SKM-1 (cell line): ENCODE measurements around the gene L3HYPDH.
"Not testable (repeated sequence)": the region's sequence is repeated elsewhere in the genome, so short reads cannot be mapped to it uniquely, and the experiment has no call there.

ENCODE experiments used
- DNase-seq: peaks from one replicate; lab custom pipeline; 2025; ENCODE audit not compliant: unreplicated experiment; lab: John Stamatoyannopoulos, UW

The L3HYPDH gene

DNA sequence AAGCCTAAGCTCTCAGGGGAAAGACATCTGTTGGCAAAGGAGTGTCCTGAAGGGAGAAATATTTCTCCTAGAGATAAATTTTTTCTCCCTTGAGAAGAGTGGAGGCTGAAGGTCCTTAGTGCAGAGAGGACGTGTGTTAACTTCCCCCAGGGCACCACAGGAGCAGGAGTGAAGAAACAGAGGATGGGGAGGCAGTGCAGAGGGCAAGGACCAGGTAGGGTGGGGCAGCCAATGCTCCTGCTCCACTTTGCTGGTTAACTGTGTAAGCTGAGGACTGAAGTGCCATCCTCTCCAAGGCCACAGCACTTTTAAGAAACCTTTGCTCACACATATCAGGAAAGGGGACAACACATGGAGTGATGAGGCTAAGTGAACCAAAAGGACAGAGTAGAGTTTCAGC is 4.0 kb downstream of the L3HYPDH start:
- DNase-seq: no peak

DNA sequence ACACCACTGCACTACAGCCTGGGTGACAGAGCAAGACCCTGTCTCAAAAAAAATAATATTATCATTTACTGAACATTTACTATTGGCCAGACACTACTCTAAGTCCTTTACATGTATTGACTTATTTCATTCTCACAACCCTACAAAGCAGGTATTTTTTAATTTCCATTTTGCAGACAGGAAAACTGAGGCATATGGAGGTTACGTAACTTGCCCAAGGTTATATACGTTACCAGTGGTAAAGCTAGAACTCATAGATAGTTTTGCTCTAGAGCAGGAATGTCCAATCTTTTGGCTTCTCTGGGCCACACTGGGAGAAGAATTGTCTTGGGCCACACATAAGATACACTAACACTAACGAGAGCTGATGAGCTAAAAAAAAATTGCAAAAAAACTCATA is 5.7 kb downstream of the L3HYPDH start:
- DNase-seq: no peak

DNA sequence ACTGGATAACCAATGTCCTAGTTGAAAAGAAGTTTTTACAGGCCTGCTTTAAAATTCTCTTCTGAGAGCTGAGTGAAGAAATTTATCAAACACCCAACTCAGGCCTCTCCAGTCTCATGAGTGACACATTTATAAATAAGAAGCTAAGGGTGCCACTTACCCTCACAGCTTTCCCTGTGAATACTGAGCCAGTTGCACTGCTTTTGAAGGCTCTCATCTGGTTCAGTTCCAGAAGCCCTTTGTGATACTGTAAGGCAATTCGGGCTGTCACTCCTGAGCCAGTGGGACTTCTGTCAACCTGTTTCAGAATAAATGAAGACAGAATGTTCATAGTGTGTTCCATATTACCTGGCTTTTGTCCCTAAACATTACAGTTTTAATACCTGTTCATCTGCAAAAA is 8.5 kb downstream of the L3HYPDH start:
- no peak for DNase-seq

DNA sequence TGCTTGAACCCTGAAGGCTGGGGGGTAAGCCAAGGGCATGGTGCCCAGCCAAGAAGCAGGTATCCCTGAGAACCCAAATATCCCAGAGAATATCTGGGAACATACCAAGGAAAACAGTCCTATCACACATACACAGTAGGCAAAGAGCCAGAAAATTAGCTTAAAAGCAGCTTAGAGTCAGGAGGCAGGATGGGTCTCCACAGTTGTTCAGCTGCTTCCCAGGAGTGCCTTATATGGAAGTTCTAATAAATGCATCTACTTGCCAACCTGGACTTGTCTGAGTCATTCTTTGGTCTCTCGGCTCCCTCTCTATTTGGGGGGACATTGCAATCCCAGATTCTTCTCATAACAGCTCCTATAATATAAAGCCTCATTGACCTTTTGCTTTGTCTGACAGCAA is 10.0 kb downstream of the L3HYPDH start:
- no peak for DNase-seq

DNA sequence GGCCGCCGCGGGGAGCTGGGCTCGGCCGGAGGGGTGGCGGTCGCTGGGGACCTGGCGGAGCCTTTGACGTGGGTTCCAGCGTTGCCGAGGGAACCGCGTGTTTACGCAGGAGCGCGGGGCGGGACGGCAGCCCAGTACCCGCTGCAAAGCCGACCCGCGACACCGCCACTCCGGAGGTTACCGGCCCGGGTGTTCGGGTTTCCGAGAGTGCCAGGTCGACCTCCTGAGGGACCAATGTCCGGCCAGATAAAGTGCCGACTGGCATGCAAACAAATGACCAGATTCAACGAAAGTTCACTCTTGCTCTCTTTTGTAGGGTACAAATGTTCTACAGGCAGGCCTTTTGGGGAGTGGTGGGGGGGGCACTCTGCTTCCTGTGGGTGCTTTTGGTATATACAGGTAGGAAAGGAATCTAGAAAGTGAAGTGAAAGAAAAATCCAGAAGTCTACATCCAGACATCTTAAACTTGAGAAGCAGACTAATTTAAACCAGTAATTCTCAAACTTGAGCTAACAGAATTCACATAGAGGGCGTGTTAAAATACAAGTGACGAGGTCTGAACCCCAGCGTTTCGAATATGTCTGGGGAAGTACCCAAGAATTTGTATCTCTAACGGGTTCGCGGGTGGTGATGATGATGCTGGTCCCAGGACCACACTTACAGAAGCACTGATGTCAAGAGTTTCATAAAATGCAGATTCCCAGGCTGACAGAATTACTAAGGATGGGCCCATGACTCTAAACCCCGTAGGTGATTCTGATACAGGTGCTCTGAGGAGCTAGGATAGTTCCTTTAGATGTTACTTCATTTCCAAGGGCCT is 18.7 kb downstream of the L3HYPDH start, which contains the start of gene GPR135:
Gene GPR135 (minus strand): TSS at position 65 of the 820 bp plus-strand sequence. CDS start 154 bp downstream, outside the sequence.
- no peak for DNase-seq

DNA sequence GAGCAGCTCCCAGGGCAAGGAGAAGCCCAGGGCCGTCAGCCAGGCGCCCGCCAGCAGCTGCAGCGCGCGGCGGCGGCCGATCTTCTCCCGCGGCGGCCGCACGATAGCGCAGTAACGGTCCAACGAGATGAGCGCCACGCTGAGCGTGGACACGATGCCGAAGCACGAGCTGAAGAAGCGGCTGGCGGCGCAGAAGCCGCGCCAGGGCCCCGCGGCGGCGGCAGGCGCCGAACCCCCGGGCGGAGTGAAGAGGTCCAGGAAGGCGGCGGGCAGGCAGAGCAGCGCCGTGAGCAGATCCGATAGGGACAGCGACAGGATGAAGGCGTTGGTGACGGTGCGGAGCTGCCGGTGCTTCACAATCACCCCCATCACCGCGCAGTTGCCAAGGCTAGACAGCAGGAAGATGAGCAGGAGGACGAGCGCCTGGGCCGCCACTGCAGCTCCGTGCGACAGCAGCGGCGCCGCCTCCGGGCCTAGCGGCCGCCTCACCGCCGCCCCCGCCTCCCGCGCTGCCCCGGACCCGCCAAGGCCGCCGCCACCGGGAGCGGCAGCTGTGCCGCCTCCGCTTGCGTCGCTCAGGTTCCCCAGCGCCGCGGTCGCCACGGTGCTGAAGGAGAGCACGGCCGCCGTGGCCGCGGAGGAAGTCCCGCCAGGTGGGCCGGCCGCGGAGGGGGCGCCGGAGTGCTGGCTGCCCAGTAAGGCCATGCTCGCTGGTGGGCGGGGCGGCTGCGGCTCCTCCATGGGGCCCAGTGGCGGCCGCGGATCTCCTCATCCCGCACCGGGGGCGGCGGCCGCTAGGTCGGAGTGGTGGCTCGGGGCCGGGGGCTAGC is 19.5 kb downstream of the L3HYPDH start:
- no peak for DNase-seq

DNA sequence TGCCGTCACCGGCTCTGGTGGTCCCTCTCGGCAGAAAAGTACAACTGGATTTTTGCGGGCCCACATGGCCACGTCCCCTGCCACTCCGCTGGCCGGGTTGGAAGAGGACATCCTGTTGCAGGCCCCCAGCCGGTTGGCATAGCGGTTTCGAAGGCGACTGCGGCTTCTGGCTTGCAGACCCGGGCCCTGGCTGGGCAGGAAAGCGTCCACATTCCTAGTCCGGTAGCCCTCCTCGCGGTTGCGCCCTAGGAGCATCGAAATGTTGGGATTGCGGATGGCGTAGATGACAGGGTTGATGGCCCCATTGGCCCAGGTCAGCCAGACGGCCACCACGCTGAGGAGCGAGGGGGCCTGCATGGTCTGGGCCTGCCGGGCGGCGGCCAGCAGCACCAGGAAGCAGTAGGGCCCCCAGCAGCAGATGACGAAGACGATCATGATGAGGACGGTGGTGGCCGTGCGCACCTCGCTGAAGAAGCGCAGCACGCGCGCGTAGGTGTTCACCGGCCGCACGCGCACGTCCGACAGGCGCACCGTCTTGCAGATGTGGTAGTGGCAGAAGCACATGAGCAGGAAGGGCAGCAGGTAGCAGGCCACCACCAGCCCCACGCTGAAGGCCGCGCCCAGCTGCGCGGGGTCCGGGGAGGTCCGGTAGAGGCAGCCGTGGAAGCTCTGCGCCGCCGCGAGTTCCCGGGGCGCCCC is 20.3 kb downstream of the L3HYPDH start:
- no peak for DNase-seq

DNA sequence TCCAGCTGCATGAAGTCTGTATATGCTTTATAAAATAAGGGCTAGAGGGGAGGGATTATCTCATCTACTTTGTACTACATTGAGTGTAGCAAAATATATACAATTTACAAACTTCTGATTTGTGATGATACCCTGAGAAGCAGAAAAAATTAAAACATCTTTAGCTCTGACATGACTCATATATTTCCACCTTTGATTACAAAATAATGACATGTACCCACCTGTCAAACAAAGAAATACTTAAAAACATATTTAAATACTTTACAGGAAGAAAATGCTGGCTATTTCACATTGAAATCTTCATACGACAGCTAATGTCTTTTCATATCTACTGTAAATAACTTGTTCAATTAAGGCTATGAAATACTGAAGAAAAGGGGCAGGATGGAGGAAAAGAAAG is 22.3 kb downstream of the L3HYPDH start:
- DNase-seq: no peak

DNA sequence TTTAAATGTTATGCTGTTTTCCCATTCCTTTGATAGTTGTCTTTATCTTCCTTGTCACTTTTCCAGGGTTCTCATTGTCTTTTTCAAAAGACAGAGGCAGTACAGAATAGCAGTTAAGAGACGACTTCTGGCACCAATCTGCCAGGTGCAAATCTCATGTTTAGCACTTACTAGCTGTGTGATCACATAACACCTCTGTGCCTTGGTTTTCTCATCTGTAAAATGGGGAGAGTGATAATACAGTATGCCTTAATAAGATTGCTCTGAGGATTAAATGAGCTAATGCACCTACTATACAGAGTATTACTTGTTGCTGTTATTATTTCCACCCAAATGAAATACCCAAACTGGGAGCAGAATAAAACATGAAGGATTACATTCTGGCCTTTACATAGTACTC is 23.8 kb downstream of the L3HYPDH start:
- no peak for DNase-seq

DNA sequence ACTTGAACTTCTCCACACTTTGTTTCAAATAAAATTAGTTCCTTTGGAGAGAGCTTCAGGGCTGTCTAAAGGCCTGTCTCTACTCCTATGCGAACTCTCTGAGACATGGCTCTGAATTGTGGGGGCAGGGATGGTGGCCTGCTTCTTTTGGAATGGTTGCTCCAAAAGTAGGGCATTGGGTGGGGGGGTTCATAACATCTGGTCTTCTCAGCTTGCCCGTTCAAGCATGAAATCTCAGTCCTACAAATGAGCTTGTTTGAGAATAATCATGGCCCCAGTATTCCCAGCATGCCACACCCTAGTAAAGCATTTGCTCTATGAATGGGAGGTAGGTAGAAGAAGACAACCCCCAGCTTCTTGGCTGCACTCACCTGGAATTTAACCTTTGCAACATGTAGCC is 25.7 kb downstream of the L3HYPDH start:
- DNase-seq: no peak

DNA sequence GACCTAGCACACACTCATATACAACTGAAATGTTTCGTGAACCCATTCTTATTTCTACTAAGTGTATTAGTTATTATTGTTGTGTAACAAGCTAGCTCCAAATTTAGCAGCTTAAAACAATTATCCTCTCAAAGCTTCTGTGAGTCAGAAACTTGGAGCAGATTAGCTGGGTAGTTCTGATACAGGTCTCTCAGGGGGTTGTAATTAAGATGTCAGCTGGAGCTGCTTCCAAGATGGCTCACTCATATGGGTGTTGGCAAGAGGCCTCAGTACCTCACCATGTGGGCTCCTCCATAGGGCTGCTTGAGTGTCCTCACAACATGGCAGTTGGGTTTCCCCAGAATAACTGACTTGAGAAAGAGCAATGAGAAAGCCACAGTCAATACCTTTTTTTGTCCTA is 28.8 kb downstream of the L3HYPDH start:
- DNase-seq: no peak

DNA sequence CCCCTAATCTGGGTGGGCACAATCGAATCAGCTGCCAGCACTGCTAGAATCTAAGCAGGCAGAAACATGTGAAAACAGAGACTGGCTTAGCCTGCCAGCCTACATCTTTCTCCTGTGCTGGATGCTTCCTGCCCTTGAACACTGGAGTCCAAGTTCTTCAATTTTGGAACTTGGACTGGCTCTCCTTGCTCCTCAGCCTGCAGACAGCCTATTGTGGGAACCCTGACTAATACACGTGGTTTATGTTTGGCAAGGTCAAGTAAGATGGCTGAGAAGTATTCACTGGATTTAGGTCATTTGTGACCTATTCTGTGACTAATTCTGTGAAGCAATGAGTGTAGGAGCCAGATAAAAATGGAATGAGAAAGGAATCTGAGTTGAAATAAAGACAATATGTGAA is 30.1 kb downstream of the L3HYPDH start:
- DNase-seq: no peak

DNA sequence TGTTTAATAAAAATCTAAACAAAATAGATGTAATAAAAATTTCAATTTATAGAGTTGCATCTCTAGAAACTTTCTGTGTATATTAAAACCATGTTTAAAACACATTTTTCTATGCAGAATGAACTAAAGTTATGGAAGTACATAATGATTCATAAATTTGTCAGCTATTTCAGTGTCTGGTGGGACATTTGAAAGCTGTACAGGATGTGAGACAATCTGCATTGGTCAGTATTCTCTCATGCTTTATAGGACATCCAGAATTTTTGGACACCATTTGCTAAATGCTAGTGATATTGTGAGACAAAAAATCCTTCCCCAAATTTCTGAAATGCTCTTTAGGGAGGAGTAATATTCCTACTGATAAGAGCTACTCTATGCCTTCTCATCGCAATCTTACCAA is 32.4 kb downstream of the L3HYPDH start:
- DNase-seq: no peak

DNA sequence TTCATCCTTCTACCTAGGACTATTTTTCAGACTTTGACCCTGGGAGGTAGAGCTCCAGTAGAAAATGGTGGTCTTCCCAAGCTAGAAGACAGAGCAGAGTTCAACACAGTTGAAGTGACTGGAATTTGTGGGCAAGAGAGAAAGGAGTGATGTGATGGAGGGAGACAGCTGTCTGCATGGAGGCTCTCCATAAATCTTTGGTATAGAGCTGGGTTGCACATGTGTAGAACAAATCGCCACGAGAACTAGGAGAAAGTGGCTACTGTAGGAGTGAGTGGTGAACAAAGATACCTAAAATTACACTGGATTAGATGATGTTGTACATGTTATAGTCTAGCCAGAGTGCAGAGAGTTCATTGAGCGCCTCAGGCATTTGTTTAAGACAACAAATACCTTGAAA is 33.5 kb downstream of the L3HYPDH start:
- no peak for DNase-seq

DNA sequence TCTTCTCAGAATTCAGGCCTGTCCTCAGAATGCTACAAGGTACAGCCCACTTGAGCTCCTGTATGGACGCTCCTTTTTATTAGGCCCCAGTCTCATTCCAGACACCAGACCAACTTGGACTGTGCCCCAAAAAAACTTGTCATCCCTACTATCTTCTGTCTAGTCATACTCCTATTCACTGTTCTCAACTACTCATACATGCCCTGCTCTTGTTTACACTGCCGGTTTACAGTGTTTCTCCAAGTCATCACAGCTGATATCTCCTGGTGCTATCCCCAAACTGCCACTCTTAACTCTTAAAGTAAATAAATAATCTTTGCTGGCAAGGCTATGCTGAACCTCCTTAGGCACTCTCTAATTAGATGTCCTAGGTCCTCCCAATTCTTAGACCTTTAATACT is 35.5 kb downstream of the L3HYPDH start:
- not testable (repeated sequence) for DNase-seq

DNA sequence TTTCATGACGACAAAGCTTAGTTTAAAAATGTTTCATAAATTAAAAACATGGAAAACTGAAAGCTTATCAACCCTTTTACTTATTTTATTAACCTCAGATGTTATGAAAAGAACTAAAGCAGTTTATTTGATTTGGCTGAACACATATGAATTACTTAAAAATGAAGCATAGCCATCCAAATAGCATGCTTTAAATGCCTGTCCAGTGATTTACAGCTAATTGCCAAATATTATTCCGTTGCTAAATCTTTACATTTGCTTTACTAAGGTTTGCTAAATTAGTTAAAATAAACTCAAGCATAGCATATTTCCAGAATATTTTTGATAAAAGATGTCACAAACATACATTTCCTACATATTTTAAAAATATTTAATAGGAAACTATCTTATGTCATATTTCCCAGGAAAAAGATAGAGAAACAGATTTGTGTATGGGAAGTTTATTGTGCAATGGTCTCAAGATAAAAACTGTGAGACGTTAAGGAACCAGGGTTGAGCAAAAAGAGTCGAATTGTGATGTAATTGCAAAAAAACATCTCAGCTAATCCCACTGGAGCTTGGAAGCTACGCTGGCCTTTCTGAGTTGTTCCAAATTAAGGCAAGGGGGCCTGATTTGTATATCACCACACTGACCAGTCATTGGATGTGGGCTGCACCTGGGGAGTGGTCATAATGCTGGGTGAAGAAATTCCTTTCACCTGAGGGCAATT is 44.8 kb downstream of the L3HYPDH start:
- no peak for DNase-seq

DNA sequence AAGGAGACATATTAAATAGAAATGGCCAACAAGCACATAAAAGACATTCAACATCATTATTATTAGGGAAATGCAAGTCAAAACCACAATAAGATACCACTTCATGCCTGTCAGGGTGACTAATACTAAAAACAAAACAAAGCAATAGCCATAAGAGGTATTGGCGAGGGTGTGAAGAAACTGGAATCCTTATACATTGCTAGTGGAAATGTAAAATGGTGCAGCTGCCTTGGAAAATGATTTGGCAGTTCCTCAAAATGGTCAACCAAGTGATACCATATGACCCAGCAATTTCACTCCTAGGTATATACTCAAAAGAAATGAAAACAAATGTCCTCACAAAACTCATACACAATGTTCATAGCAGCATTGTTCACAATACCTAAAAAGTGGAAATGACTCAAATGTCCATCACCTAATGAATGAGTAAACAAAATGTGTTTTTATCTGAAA is 46.0 kb downstream of the L3HYPDH start:
- no peak for DNase-seq

DNA sequence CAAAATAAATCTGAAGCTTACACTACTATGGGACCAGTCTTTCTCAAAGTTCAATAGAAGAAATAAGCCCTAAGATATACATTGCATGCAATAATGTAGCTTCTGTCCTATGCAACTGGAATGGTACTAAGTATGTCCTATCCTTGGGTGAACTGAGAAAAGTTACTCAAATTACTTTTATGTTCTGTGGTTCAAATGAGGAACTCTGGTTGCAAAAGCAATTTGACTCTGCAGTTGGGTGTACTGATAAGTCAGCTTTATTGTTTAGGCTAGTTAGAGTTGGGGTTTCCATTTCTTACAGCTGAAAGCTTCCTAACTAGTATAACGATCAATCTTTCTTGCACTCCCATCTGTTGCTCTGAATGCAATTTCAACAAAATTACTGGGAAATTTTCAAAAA is 48.2 kb downstream of the L3HYPDH start:
- DNase-seq: no peak

DNA sequence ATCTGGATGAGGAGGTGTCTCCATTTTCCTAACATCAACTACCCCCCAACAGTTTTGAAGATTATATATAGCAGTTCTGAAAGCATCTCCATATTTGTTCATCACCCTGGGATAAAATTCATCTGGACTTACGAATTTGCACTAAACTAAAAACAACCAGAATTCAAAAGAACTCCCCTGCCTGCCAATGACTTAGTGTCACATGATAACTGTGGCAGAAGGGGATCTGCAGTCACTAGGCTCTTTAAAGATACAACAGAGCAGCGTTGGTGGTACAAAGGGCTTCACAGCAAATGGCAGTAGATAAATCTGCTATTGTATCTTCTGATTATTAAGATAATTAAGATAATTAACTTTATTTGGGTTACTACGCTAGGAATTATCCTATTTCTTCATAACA is 49.1 kb downstream of the L3HYPDH start:
- no peak for DNase-seq

DNA sequence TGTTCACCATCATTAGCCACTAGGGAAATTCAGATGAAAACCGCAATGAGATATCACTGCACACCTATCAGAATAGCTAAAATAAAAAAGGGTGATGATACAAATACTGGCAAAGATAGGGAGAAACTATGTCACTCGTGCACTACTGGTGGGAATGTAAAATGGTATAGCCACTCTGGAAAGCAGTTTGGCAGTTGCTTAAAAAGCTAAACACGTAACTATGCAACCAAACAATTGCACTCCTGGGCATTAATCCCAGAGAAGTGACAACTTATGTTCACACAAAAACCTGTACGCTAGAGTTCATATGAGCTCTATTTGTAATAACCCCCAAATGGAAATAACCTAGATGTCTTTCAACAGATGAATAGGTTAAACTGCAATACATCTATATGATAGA is 54.4 kb downstream of the L3HYPDH start:
- no peak for DNase-seq

DNA sequence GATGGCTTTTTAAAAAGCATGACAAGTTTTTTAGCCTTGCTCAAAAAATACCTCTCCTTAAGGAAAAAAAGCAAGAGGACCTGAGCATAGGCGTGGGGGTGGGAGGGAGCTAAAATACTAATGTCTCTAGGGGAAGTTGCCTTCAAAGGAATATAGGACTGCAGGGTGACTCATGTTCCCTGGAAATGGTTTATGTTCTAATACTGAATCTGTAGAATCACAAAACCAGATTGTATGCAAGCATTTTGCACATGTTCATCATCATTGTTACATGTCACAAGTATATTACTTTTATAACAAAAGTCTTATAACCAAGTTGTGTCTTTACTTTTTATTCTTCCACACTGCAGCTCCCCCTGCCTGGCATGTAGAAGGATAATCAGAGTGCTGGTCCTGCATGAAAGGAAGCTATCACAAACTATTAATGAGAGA is 55.6 kb downstream of the L3HYPDH start:
- no peak for DNase-seq
